Hepatocyte (in vitro differentiated cells): ENCODE measurements around the gene ERAP2.

Source experiments
- EZH2 ChIP-seq: fragments of 200-600 bp; sonication (generic); IDR thresholded peaks from 2 replicates; pipeline ENCODE4 v1.6.1; 2016; ENCODE audit warnings: antibody characterized with exemption, mild to moderate bottlenecking, borderline replicate concordance
- TF ChIP-seq, protein P1 (sequence below): fragments of 200-600 bp; sonication (generic); IDR thresholded peaks from 2 replicates; pipeline ENCODE4 v1.5.1; 2016; ENCODE audit warnings: antibody characterized with exemption, mild to moderate bottlenecking; ENCODE audit not compliant: poor library complexity

DNA sequence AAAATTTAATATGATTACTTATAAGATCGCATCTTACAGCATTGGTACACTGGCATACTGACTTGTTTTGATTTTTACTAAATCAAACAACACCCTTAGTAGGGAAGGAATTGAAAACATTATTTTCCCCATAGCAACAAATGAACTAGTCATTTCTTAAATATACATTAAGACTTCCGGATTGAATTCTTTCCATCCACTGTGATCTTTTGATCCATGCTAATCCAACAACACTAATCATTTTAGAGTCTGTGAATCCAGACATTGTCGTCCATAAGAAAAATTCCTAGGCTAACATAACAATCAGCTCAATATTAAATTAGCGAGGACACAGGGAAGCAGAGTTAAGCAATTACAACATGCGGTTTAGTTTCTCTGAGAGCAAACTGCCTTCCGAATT is 47.0 kb upstream of the ERAP2 start:
- TF ChIP-seq, protein P1, sequence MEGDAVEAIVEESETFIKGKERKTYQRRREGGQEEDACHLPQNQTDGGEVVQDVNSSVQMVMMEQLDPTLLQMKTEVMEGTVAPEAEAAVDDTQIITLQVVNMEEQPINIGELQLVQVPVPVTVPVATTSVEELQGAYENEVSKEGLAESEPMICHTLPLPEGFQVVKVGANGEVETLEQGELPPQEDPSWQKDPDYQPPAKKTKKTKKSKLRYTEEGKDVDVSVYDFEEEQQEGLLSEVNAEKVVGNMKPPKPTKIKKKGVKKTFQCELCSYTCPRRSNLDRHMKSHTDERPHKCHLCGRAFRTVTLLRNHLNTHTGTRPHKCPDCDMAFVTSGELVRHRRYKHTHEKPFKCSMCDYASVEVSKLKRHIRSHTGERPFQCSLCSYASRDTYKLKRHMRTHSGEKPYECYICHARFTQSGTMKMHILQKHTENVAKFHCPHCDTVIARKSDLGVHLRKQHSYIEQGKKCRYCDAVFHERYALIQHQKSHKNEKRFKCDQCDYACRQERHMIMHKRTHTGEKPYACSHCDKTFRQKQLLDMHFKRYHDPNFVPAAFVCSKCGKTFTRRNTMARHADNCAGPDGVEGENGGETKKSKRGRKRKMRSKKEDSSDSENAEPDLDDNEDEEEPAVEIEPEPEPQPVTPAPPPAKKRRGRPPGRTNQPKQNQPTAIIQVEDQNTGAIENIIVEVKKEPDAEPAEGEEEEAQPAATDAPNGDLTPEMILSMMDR = no peak
- TF ChIP-seq EZH2 = no peak
